K562 (cell line): ENCODE data around the gene LSS. TPM values are rescaled to one million over a fixed set of nuclear protein-coding genes. Genes with fewer than 3 reads are reported as not detected.

ENCODE experiments used
- ATAC-seq: fragments of 200-7000 bp; cut with Tn5 transposase; 3 replicates; pipeline ENCODE4 v1.9.1; 2020; ENCODE audit warnings: moderate library complexity
- BruUV-seq: library from RNA; stranded (reverse); fragments of 400-500 nt; replicated peaks from 2 replicates; lab custom pipeline; 2021; lab: Mats Ljungman, UMichigan
- CTCF ChIA-PET: fragments of 300-600 bp; formaldehyde crosslinking; extraction: SDS; loops from one replicate; lab custom pipeline; 2021; ENCODE audit warnings: low intra/inter-chr PET ratio; lab: Yijun Ruan, JAX
- POLR2A ChIA-PET: fragments of 300-600, 350-650 bp; sonication (Branson Sonifier 250); formaldehyde crosslinking; extraction: SDS; loops from one replicate; lab custom pipeline; 2021; ENCODE audit warnings: antibody characterized with exemption, inconsistent platforms; lab: Yijun Ruan, JAX
- DNase-seq, 4 experiments: peaks; one replicate each; pipeline versions ENCODE4 v3.0.0 to v3.0.0-alpha.2; 2011 to 2018; ENCODE audit warnings: low spot score in 3 of 4, mixed read lengths in 3 of 4; ENCODE audit errors: extremely low read depth in 1 of 4
- FAIRE-seq: peaks from 2 replicates; lab custom pipeline; 2011; peaks lifted over from hg19 to GRCh38; lab: Jason Lieb, UNC
- H2AFZ ChIP-seq: 2 replicates; pipeline ENCODE4 v1.6.0; 2011; ENCODE audit warnings: low read depth, low read length, control low read depth, inconsistent platforms
- H3K27ac ChIP-seq: fragments of 200-600 bp; 3 replicates; pipeline ENCODE4 v1.8.0; 2011; ENCODE audit warnings: low read depth, mild to moderate bottlenecking, control low read depth, inconsistent platforms, low read length, moderate library complexity, mixed read lengths; ENCODE audit errors: extremely low read depth
- H3K27me3 ChIP-seq, 2 experiments: fragments of 300-600 bp in 1 of 2; 2 replicates in 1 of 2; 3 replicates in 1 of 2; pipeline versions ENCODE4 v1.6.0 to v1.8.0; 2011; ENCODE audit warnings: inconsistent platforms in 2 of 2, low read length in 2 of 2, mild to moderate bottlenecking in 1 of 2, mixed read lengths in 1 of 2, moderate library complexity in 1 of 2; ENCODE audit not compliant: control insufficient read depth in 2 of 2, insufficient read depth in 2 of 2
- H3K36me3 ChIP-seq: fragments of 300-600 bp; 3 replicates; pipeline ENCODE4 v1.8.0; 2011; ENCODE audit warnings: mild to moderate bottlenecking, low read length, inconsistent platforms; ENCODE audit not compliant: control insufficient read depth, insufficient read depth
- H3K4me1 ChIP-seq, 2 experiments: fragments of 200-600 bp in 1 of 2; replicated peaks in 1 of 2; 2 replicates in 1 of 2; 3 replicates in 1 of 2; pipeline versions ENCODE4 v1.5.1 to v1.8.0; 2011; ENCODE audit warnings: inconsistent platforms in 2 of 2, low read length in 2 of 2, mild to moderate bottlenecking in 1 of 2, mixed read lengths in 1 of 2, moderate library complexity in 1 of 2; ENCODE audit not compliant: control insufficient read depth in 2 of 2, insufficient read depth in 2 of 2
- H3K4me2 ChIP-seq: 2 replicates; pipeline ENCODE4 v1.6.1; 2011; ENCODE audit warnings: low read length, control low read depth, inconsistent platforms, mixed read lengths; ENCODE audit not compliant: insufficient read depth
- H3K4me3 ChIP-seq: fragments of 200-600 bp; sonication (generic), shearing (Covaris generic); 2 replicates; pipeline ENCODE4 v1.5.1; 2016; ENCODE audit warnings: control low read depth, inconsistent platforms
- H3K79me2 ChIP-seq: fragments of 200-600 bp; 3 replicates; pipeline ENCODE4 v1.8.0; 2011; ENCODE audit warnings: low read length, inconsistent platforms; ENCODE audit not compliant: control insufficient read depth, insufficient read depth
- H3K9ac ChIP-seq, 2 experiments: 2 replicates each; pipeline versions ENCODE4 v1.6.0 to v1.6.1; 2011; ENCODE audit warnings: low read depth in 2 of 2, low read length in 2 of 2, control low read depth in 1 of 2, inconsistent platforms in 1 of 2, mild to moderate bottlenecking in 1 of 2, mixed read lengths in 1 of 2; ENCODE audit not compliant: insufficient read depth in 1 of 2
- H3K9me1 ChIP-seq: one replicate; pipeline ENCODE4 v1.6.0; 2011; ENCODE audit warnings: inconsistent platforms, mild to moderate bottlenecking, low read length, moderate library complexity; ENCODE audit not compliant: control insufficient read depth, insufficient read depth
- H3K9me3 ChIP-seq: replicated peaks from 2 replicates; pipeline ENCODE4 v1.5.1; 2011; ENCODE audit warnings: low read depth, low read length, inconsistent platforms; ENCODE audit not compliant: control insufficient read depth, insufficient read depth
- H4K20me1 ChIP-seq: replicated peaks from 2 replicates; pipeline ENCODE4 v1.6.1; 2011; ENCODE audit warnings: low read length, inconsistent platforms, mixed read lengths; ENCODE audit not compliant: control insufficient read depth, insufficient read depth
- CBFA2T2 ChIP-seq: fragments of 450-650 bp; conservative IDR thresholded peaks from 2 replicates; pipeline ENCODE4 v1.6.1; 2017; ENCODE audit warnings: mild to moderate bottlenecking
- CEBPB ChIP-seq: fragments of 450-650 bp; IDR thresholded peaks from 2 replicates; pipeline ENCODE4 v1.6.1; 2016; ENCODE audit warnings: missing genetic modification characterization, missing compliant biosample characterization
- ELF4 ChIP-seq: fragments of 450-650 bp; formaldehyde crosslinking; IDR thresholded peaks from 2 replicates; pipeline ENCODE4 v1.4.0; 2022; ENCODE audit warnings: missing genetic modification characterization
- GABPB2 ChIP-seq: fragments of 250-450 bp; sonication (Bioruptor Pico); conservative IDR thresholded peaks from 2 replicates; pipeline ENCODE4 v1.5.1; 2021; ENCODE audit warnings: mild to moderate bottlenecking
- MEF2A ChIP-seq: IDR thresholded peaks from 2 replicates; pipeline ENCODE4 v1.6.1; 2011; ENCODE audit warnings: low read depth, mild to moderate bottlenecking, low read length, moderate library complexity; ENCODE audit not compliant: control insufficient read depth
- SMC3 ChIP-seq: conservative IDR thresholded peaks from 2 replicates; pipeline ENCODE4 v1.6.1; 2011; ENCODE audit warnings: low read depth, low read length, improper control_type of control experiment; ENCODE audit not compliant: insufficient read depth
- SRSF9 ChIP-seq: fragments of 200-400 bp; formaldehyde crosslinking; IDR thresholded peaks from 2 replicates; pipeline ENCODE4 v1.6.1; 2017; ENCODE audit warnings: low read depth, low read length, borderline replicate concordance
- TBL1XR1 ChIP-seq, 2 experiments: IDR thresholded peaks; 2 replicates each; pipeline ENCODE4 v1.6.1; 2012; ENCODE audit warnings: improper control_type of control experiment in 2 of 2, low read length in 2 of 2, mild to moderate bottlenecking in 1 of 2
- TCF15 ChIP-seq: fragments of 250-450 bp; sonication (Bioruptor Pico); IDR thresholded peaks from 2 replicates; pipeline ENCODE4 v1.8.0; 2022; ENCODE audit warnings: moderate library complexity, mild to moderate bottlenecking, inconsistent platforms
- TEAD2 ChIP-seq: fragments of 450-650 bp; IDR thresholded peaks from 2 replicates; pipeline ENCODE4 v1.6.1; 2016; ENCODE audit warnings: missing genetic modification characterization, control low read depth, missing compliant biosample characterization
- TRIM28 ChIP-seq: fragments of 450-650 bp; IDR thresholded peaks from 2 replicates; pipeline ENCODE4 v1.6.1; 2017
- ZNF146 ChIP-seq: IDR thresholded peaks from one replicate; pipeline ENCODE4 v1.6.1; 2018; ENCODE audit warnings: missing compliant biosample characterization; ENCODE audit not compliant: unreplicated experiment
- ZNF644 ChIP-seq: fragments of 200-800 bp; sonication (Bioruptor generic); IDR thresholded peaks from 2 replicates; pipeline ENCODE4 v1.6.1; 2016; ENCODE audit warnings: low read depth, missing genetic modification characterization, missing compliant biosample characterization
- WGBS: fragments of 100-300 bp; shearing (Covaris generic); methylation state at CpG from one replicate; pipeline ENCODE4 v1.1.6; 2016; ENCODE audit warnings: low coverage, mixed read lengths; ENCODE audit not compliant: insufficient coverage; ENCODE audit errors: missing lambda C conversion rate; 5-methylcytosine and 5-hydroxymethylcytosine counted together
- in situ Hi-C: fragments of 300-500 bp; cut with MboI; formaldehyde crosslinking; loops from 4 replicates; pipeline ENCODE4 v1.15.0; 2018; ENCODE audit warnings: inconsistent platforms, mixed read lengths
- intact Hi-C: fragments of 100-400 bp; cut with micrococcal nuclease; formaldehyde crosslinking; loops from 2 replicates; pipeline ENCODE4 v1.14.2; 2022
- polyA plus RNA-seq, 8 experiments: library from polyadenylated mRNA; depleted of rRNA in 4 of 8; stranded (reverse) in 5 of 8; unstranded in 3 of 8; fragments of >200 nt; fragmentation: Nextera tagmentation in 2 of 8; fragmentation: Illumina TruSeq in 1 of 8; extraction: Ambion mirVana in 2 of 8; extraction: Trizol in 1 of 8; gene quantifications; 2 replicates each; pipeline versions ENCODE4 v1.2.1 to v1.2.3, GENCODE V29; 2011 to 2014; ENCODE audit warnings: inconsistent platforms in 1 of 8, missing spikeins in 1 of 8
- total RNA-seq, 7 experiments: library from RNA; depleted of rRNA in 6 of 7; stranded (reverse); fragments of >200 nt in 6 of 7; fragmentation: Illumina TruSeq in 2 of 7; extraction: Trizol in 2 of 7; gene quantifications; 2 replicates each; pipeline versions ENCODE4 v1.2.1 to v1.2.3, GENCODE V29; 2011 to 2021; ENCODE audit warnings: low replicate concordance in 1 of 7

Gene LSS
- total and polyA plus RNA-seq, 9 of the 15 experiments (the other 6 are each of a cell fraction or from before 2014, with no cell fraction given) = 2.2 to 89.5 (median 37.4) TPM

GRCh38 chr21:46199436-46200373 lies 28.9 kb downstream of the LSS start:
- no peak for DNase-seq
- ChIA-PET POLR2A (no interaction called here), CTCF (no interaction called here)
- no TSS peak for BruUV-seq
- no peak overlapping the region for H3K4me2 ChIP-seq
- WGBS = 77% methylated on average over 13 of the region's 13 CpGs
- H3K4me1 ChIP-seq = peaks cover 0 to 2% of the 10 kb centered on the region in 2 experiments; a peak in 1 of 5 replicates
- ATAC-seq = no peak
- H3K9ac ChIP-seq = no peak overlapping the region
- no peak overlapping the region for H2AFZ ChIP-seq
- peaks cover 88% of the 10 kb centered on the region for H3K36me3 ChIP-seq
- intact Hi-C loops = no loop called here
- peak; percentile 44 for FAIRE-seq
- no peaks in the 10 kb centered on the region for H4K20me1 ChIP-seq
- H3K4me3 ChIP-seq = no peak overlapping the region
- H3K79me2 ChIP-seq = no peaks in the 10 kb centered on the region
- no peak overlapping the region for H3K27ac ChIP-seq
- in situ Hi-C loops = no loop called here
- no peaks in the 10 kb centered on the region for H3K27me3 ChIP-seq
- no peaks in the 10 kb centered on the region for H3K9me3 ChIP-seq
- H3K9me1 ChIP-seq = no peaks in the 10 kb centered on the region
- TF ChIP-seq MEF2A (no peak), ZNF146 (CRISPR knock-in tag) (peak; percentile 20), SMC3 (no peak), CBFA2T2 (no peak), TRIM28 (no peak), TBL1XR1 (IDR thresholded peaks at IDR 0.05; ENCODE audit: low read length in 2 of 2) (no peak), CEBPB (peak; percentile 58; the same call in 1 of the 2 replicates), TCF15 (no peak), SRSF9 (no peak), ZNF644 (tag) (no peak), TEAD2 (tag) (no peak), ELF4 (no peak), GABPB2 (no peak)
